Measurements from ENCODE around the gene CCZ1.
"Not testable (repeated sequence)": the region's sequence is repeated elsewhere in the genome, so short reads cannot be mapped to it uniquely, and the experiment has no call there.

CCZ1 gene

GRCh38 chr7:5916529-5916928 lies 18.0 kb downstream of the CCZ1 start:
- FAIRE-seq, result not testable (repeated sequence)

DNA sequence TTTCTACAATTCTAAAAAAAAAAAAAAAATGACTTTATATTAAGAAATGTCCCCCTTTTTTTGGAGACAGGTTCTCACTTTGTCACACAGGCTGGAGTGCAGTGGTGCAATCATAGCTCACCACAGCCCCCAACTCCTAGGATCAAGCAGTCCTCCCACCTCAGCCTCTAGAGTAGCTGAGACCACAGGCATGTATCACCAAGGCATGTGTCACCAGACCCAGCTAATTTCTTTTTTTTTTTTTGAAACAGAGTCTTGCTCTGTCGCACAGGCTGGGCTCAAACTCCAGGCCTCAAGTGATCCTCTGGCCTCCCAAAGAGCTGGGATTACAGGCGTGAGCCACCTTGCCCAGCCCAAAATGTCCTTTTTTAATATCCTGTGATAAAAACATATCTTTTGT lies 25.6 kb downstream of the CCZ1 start:
- not testable (repeated sequence) for FAIRE-seq

- not testable (repeated sequence) for FAIRE-seq
Measured at GRCh38 chr7:5924630-5925029, 26.1 kb downstream of the CCZ1 start.

DNA sequence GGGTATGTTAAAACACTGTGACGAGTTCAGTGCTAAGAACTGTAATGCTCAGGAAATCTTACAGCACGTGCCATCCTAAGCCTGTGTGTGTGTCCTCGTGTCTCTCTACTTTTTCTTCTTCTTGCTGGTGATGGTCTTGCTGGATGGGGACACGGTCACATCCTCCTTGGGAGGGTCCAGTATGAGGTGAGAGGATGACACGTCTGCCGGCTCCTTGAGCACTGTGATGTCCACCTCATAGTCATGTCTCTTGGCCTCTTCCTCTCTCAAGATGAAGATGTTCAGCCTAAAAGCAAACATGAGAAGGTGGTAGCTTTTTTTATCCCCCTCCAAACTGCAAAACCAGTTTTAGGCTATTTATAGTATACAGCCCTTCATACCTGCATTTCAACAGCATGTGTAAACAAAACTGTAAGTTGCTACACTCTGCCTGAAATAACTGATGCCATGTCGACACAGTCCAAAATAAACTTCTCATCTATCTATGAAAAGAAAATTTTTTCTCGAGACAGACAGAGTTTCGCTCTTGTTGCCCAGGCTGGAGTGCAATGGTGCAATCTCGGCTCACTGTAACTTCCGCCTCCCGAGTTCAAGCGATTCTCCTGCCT lies 27.8 kb downstream of the CCZ1 start:
- FAIRE-seq, result not testable (repeated sequence)

- FAIRE-seq, result not testable (repeated sequence)
Measured at GRCh38 chr7:5930290-5930689, 31.8 kb downstream of the CCZ1 start.

- not testable (repeated sequence) for FAIRE-seq
Measured at GRCh38 chr7:5931250-5931649, 32.7 kb downstream of the CCZ1 start.

GRCh38 chr7:5931905-5932644 lies 33.5 kb downstream of the CCZ1 start:
- FAIRE-seq, result not testable (repeated sequence)

GRCh38 chr7:5934945-5935450 lies 36.5 kb downstream of the CCZ1 start:
- not testable (repeated sequence) for FAIRE-seq

GRCh38 chr7:5963205-5963604 lies 64.7 kb downstream of the CCZ1 start:
- FAIRE-seq, result not testable (repeated sequence)

DNA sequence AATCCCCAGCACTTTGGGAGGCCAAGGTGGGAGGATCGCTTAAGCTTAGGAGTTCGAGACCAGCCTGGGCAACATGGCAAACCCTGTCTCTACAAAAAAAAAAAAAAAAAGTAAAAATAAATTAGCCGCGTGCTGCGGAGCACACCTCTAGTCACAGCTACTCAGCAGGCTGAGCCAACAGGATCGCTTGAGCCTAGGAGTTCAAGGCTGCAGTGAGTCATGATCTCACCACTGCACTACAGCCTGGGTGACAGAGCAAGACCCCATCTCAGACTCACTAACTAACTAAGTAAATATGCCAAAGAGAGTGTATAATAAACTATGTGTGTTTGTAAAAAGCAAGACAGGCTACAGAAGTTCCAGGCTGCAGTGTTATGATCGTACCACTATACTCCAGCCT lies 65.3 kb downstream of the CCZ1 start:
- FAIRE-seq, result not testable (repeated sequence)

GRCh38 chr7:5970347-5970911 lies 71.9 kb downstream of the CCZ1 start, which contains the start of gene RSPH10B:
Gene RSPH10B (minus strand): TSS chr7:5970689. CDS start chr7:5967116, 3,573 bp downstream.
- FAIRE-seq, result not testable (repeated sequence)

DNA sequence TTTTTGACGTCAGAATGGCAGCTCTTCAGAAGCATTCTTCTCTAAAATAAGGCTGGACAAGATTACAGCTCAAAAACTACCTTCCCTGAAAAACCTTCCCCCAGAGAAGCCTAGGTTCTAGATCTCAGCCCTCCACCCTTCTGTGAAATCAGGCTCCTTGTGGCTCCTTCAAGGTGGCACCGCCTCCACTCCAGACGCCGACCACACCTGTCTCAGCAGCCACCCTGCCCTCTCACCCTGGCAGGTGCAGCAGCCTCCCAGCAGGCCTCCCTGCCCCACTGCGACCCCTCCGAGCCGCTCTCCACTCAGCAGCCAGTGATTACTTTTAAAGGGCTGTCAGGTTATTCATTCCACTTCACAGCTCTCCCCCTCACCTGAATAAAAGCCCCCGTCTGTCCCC lies 75.0 kb downstream of the CCZ1 start:
- FAIRE-seq, result not testable (repeated sequence)

Measured in endometrium (tissue), 2 donors.